Transverse colon (tissue), 4 donors: ENCODE results near the gene CCND2. TPM values are rescaled to one million over a fixed set of nuclear protein-coding genes. Genes with fewer than 3 reads are reported as not detected.

ENCODE experiments used
- DNase-seq: peaks from one replicate; pipeline ENCODE4 v3.0.0-alpha.2; 2019
- H3K27ac ChIP-seq, 4 donors: fragments of 200-600 bp; sonication (generic); 2 replicates each; pipeline ENCODE4 v1.5.1; 2016 to 2018; ENCODE audit warnings: inconsistent platforms in 4 of 4
- H3K27me3 ChIP-seq: fragments of 200-600 bp; sonication (generic); 2 replicates; pipeline ENCODE4 v1.5.1; 2017; ENCODE audit warnings: inconsistent platforms
- H3K36me3 ChIP-seq, 4 donors: fragments of 200-600 bp; sonication (generic); 2 replicates each; pipeline ENCODE4 v1.5.1; 2017 to 2019; ENCODE audit warnings: inconsistent platforms in 4 of 4
- H3K4me1 ChIP-seq, 4 donors: fragments of 200-600 bp; sonication (generic); 2 replicates each; pipeline ENCODE4 v1.5.1; 2017 to 2020; ENCODE audit warnings: inconsistent platforms in 4 of 4
- H3K4me3 ChIP-seq, 4 donors: fragments of 200-600 bp; sonication (generic); 1 replicate in 1 of 4; 2 replicates in 3 of 4; pipeline versions ENCODE4 v1.5.1 to v1.6.1; 2017 to 2019; ENCODE audit warnings: inconsistent platforms in 4 of 4
- H3K9me3 ChIP-seq, 2 donors: fragments of 200-600 bp; sonication (generic); 2 replicates each; pipeline ENCODE4 v1.5.1; 2017 to 2019; ENCODE audit warnings: inconsistent platforms in 2 of 2
- CTCF ChIP-seq, 5 experiments: fragments of 200-600 bp in 3 of 5; fragments of 450-650 bp in 2 of 5; sonication (generic) in 3 of 5; IDR thresholded peaks; 1 replicate in 2 of 5; 2 replicates in 3 of 5; pipeline ENCODE4 v1.5.1; 2016 to 2017; ENCODE audit warnings: antibody characterized with exemption in 5 of 5, inconsistent platforms in 3 of 5, mild to moderate bottlenecking in 2 of 5, moderate library complexity in 1 of 5
- EP300 ChIP-seq: sonication (generic); formaldehyde crosslinking; IDR thresholded peaks from one replicate; pipeline ENCODE4 v1.6.1; 2017; ENCODE audit warnings: antibody characterized with exemption, low read depth
- POLR2A ChIP-seq: fragments of 450-650 bp; IDR thresholded peaks from one replicate; pipeline ENCODE4 v1.6.1; 2016; ENCODE audit warnings: antibody characterized with exemption, mild to moderate bottlenecking, moderate library complexity
- POLR2AphosphoS5 ChIP-seq, 3 donors: sonication (generic); formaldehyde crosslinking; IDR thresholded peaks; one replicate each; pipeline ENCODE4 v1.6.1; 2016; ENCODE audit warnings: antibody characterized with exemption in 3 of 3
- WGBS, 2 donors: methylation state at CpG; one replicate each; pipeline ENCODE4 v1.1.5; 2018; ENCODE audit warnings: low coverage in 1 of 2; 5-methylcytosine and 5-hydroxymethylcytosine counted together
- in situ Hi-C, 4 donors: fragments of 200-750 bp; cut with MboI; loops; one replicate each; pipeline versions ENCODE4 v1.15.0 to v1.15.1; 2017; ENCODE audit warnings: low sequenced_read_pairs in 3 of 4, low pct_ligation_motif_present in 1 of 4, low pct_unique_long_range_greater_than_20kb in 1 of 4
- intact Hi-C: fragments of 100-400 bp; cut with DNase I; formaldehyde crosslinking; loops from one replicate; pipeline ENCODE4 v1.15.1; 2023; ENCODE audit warnings: low total_unique reads
- total RNA-seq, 4 donors: library from RNA; depleted of rRNA; stranded (reverse); fragments of >200 nt; gene quantifications; one replicate each; pipeline ENCODE4 v1.1.0, GENCODE V29; 2016

CCND2 gene
- total RNA-seq, 4 donors from 2014 or later = 32.9 to 132 (median 58.8) TPM

GRCh38 chr12:4301932-4302501, 28.5 kb downstream of the CCND2 start:
- H3K27ac ChIP-seq = peak overlapping the region; percentile 74 to 86 (median 77)

GRCh38 chr12:4302881-4303280, 29.3 kb downstream of the CCND2 start:
- Histone ChIP-seq H3K36me3 (peaks cover 0 to 10% (median 3%) of the 10 kb centered on the region in 4 donors), H3K27me3 (no peaks in the 10 kb centered on the region), H3K27ac (peak overlapping the region; percentile 74 to 86 (median 77)), H3K9me3 (no peaks in the 10 kb centered on the region), H3K4me1 (peaks cover 21 to 53% (median 46%) of the 10 kb centered on the region in 4 donors), H3K4me3 (no peak overlapping the region)
- in situ Hi-C loops = loop anchor here in 3 of 4 donors (10.0 to 25.0 kb wide), 2 partner anchors 222 to 234 kb away; partner anchors contain the start of gene RAD51AP1 (in 2 of the 3)
- intact Hi-C loops = no loop called here
- WGBS, 2 donors = 21 to 40% methylated on average over 4 to 8 of the region's 8 CpGs
- DNase-seq = no peak
- TF ChIP-seq CTCF (IDR thresholded peaks at IDR 0.05) (no peak), EP300 (no peak), POLR2AphosphoS5 (IDR thresholded peaks at IDR 0.05) (no peak), POLR2A (no peak)

More at GRCh38 chr12:4301932-4302501, 28.5 kb downstream of the CCND2 start:
- DNase-seq = no peak
- Histone ChIP-seq H3K4me3 (no peak overlapping the region), H3K36me3 (peaks cover 0 to 10% (median 5%) of the 10 kb centered on the region in 4 donors), H3K4me1 (peaks cover 18 to 44% (median 39%) of the 10 kb centered on the region in 4 donors), H3K9me3 (no peaks in the 10 kb centered on the region), H3K27me3 (no peaks in the 10 kb centered on the region)
- in situ Hi-C loops (loop anchor here in 3 of 4 donors (10.0 to 25.0 kb wide), 2 partner anchors 223 to 235 kb away; partner anchors contain the start of gene RAD51AP1 (in 2 of the 3)), intact Hi-C loops (no loop called here)
- 66 to 76% methylated on average over 6 to 11 of the region's 11 CpGs for WGBS, 2 donors
- TF ChIP-seq POLR2AphosphoS5 (IDR thresholded peaks at IDR 0.05) = no peak

- Histone ChIP-seq H3K4me3 (no peak overlapping the region), H3K9me3 (no peaks in the 10 kb centered on the region), H3K36me3 (peaks cover 0 to 10% (median 3%) of the 10 kb centered on the region in 4 donors), H3K4me1 (peaks cover 28 to 62% (median 54%) of the 10 kb centered on the region in 4 donors), H3K27me3 (no peaks in the 10 kb centered on the region), H3K27ac (peak overlapping the region; percentile 74 to 86 (median 77))
- no peak for DNase-seq
- intact Hi-C loops (no loop called here), in situ Hi-C loops (loop anchor here in 3 of 4 donors (10.0 to 25.0 kb wide), 2 partner anchors 221 to 234 kb away; partner anchors contain the start of gene RAD51AP1 (in 2 of the 3))
- 92% methylated on average over 3 of the region's 3 CpGs; no CpG with 5 or more reads in 1 of the 2 donors for WGBS, 2 donors
- TF ChIP-seq POLR2A = no peak
- TF ChIP-seq POLR2AphosphoS5 (IDR thresholded peaks at IDR 0.05) = no peak
- no peak for TF ChIP-seq CTCF (IDR thresholded peaks at IDR 0.05)
- TF ChIP-seq EP300 = no peak
Measured at GRCh38 chr12:4303750-4304149, 30.2 kb downstream of the CCND2 start.

- H3K9me3 ChIP-seq = no peaks in the 10 kb centered on the region
- DNase-seq = peak; percentile 80
- in situ Hi-C loops = loop anchor here in 3 of 4 donors (10.0 to 25.0 kb wide), 2 partner anchors 217 to 230 kb away; partner anchors contain the start of gene RAD51AP1 (in 2 of the 3)
- no peaks in the 10 kb centered on the region for H3K36me3 ChIP-seq
- WGBS, 2 donors = 33% methylated on average over 3 to 25 of the region's 25 CpGs
- no peak overlapping the region for H3K4me3 ChIP-seq
- peak overlapping the region; percentile 45 to 55 (median 53) for H3K27ac ChIP-seq
- intact Hi-C loops = no loop called here
- TF ChIP-seq CTCF (IDR thresholded peaks at IDR 0.05) (peak; percentile 67 to 88 (median 70)), POLR2A (no peak), POLR2AphosphoS5 (IDR thresholded peaks at IDR 0.05) (peak in 1 of 3 donors; percentile 10), EP300 (no peak)
- H3K27me3 ChIP-seq = no peaks in the 10 kb centered on the region
- peaks cover 17 to 39% (median 32%) of the 10 kb centered on the region in 4 donors for H3K4me1 ChIP-seq
Measured at GRCh38 chr12:4307593-4308333, 34.2 kb downstream of the CCND2 start.
